Measurements from ENCODE around the gene F10. TPM values are rescaled to one million over a fixed set of nuclear protein-coding genes. Genes with fewer than 3 reads are reported as not detected.
"Not testable (repeated sequence)": the region's sequence is repeated elsewhere in the genome, so short reads cannot be mapped to it uniquely, and the experiment has no call there.

Gene F10
- total RNA-seq, 1 donor from 2014 or later = 0.08 TPM

DNA sequence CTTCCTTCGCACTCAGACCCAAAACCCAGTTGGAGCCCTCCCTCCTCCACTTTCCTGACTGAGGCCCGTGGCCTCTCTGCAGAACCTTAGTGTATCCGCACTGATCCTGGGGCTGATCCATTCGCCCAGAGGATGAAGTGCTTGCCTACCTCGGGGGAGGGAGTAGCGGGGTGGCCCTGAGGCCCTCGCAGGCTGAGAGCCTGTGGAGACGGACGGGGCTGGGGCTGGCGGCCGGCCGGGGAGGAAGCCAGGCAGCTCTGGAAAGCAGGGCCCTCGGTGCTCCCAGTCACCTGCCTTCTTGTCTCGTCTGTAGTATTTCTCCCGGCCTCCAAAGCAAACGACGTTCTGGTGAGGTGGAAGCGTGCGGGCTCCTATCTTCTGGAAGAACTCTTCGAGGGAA, 37.1 kb downstream of the F10 start:
- H3K27me3 ChIP-seq (ENCODE audit: control insufficient read depth, insufficient read depth, low read length) = peaks cover 28% of the 10 kb centered on the region
- no peak for DNase-seq (ENCODE audit: low read depth)
- TF ChIP-seq, protein P1, sequence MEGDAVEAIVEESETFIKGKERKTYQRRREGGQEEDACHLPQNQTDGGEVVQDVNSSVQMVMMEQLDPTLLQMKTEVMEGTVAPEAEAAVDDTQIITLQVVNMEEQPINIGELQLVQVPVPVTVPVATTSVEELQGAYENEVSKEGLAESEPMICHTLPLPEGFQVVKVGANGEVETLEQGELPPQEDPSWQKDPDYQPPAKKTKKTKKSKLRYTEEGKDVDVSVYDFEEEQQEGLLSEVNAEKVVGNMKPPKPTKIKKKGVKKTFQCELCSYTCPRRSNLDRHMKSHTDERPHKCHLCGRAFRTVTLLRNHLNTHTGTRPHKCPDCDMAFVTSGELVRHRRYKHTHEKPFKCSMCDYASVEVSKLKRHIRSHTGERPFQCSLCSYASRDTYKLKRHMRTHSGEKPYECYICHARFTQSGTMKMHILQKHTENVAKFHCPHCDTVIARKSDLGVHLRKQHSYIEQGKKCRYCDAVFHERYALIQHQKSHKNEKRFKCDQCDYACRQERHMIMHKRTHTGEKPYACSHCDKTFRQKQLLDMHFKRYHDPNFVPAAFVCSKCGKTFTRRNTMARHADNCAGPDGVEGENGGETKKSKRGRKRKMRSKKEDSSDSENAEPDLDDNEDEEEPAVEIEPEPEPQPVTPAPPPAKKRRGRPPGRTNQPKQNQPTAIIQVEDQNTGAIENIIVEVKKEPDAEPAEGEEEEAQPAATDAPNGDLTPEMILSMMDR (IDR thresholded peaks at IDR 0.05; ENCODE audit: insufficient read depth, low read length, poor library complexity, severe bottlenecking) = no peak
- no peaks in the 10 kb centered on the region for H3K36me3 ChIP-seq (ENCODE audit: control insufficient read depth, insufficient read depth, low read length)
- H3K4me3 ChIP-seq (ENCODE audit: low read depth, low read length) = no peak overlapping the region

DNA sequence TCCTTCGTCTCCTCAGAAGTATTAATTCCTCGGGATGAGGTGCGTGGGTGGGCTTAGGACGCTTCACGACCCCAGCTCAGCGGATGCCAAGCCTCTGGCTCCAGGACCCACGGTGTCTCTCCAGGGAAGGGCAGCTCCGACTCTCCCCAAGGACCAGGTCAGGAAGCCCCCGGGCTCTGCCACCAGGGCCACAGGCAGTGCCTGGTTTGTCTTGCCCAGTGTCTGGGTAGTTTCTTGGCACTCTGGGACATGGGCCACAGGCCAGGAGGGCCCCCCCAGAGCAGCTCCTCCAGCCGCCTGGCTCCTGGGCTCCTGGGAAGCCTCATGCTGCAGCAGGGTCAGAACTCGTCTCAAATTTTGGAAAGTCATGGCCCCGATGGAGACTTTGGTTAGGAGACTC, 38.4 kb downstream of the F10 start:
- Histone ChIP-seq H3K36me3 (ENCODE audit: control insufficient read depth, insufficient read depth, low read length) (no peaks in the 10 kb centered on the region), H3K4me3 (ENCODE audit: low read depth, low read length) (no peak overlapping the region), H3K27me3 (ENCODE audit: control insufficient read depth, insufficient read depth, low read length) (peaks cover 28% of the 10 kb centered on the region)
- DNase-seq (ENCODE audit: low read depth) = no peak
- TF ChIP-seq, protein P1 (IDR thresholded peaks at IDR 0.05; ENCODE audit: insufficient read depth, low read length, poor library complexity, severe bottlenecking) = no peak

DNA sequence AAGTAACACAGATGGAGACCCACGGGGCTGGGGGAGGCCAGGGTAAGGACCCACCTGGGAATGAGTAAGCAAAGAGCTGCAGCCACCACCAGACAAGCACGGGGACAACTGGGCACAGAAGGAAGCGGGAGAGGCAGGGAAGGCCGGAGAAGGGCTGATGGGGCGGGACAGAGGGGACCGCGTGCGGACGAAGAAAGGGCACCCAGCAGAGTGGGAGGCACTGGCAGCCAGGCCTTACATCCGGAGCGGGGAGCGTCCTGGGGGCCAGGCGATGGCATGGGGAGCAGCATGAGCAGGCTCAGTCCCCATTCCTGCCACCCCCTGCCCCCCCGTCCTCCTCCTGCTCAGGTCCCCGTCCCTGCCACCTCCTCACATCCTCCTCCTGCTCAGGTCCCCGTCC, 38.8 kb downstream of the F10 start:
- Histone ChIP-seq H3K27me3 (ENCODE audit: control insufficient read depth, insufficient read depth, low read length) (peaks cover 28% of the 10 kb centered on the region), H3K36me3 (ENCODE audit: control insufficient read depth, insufficient read depth, low read length) (no peaks in the 10 kb centered on the region), H3K4me3 (ENCODE audit: low read depth, low read length) (no peak overlapping the region)
- DNase-seq (ENCODE audit: low read depth) = no peak
- TF ChIP-seq, protein P1 (IDR thresholded peaks at IDR 0.05; ENCODE audit: insufficient read depth, low read length, poor library complexity, severe bottlenecking) = no peak

DNA sequence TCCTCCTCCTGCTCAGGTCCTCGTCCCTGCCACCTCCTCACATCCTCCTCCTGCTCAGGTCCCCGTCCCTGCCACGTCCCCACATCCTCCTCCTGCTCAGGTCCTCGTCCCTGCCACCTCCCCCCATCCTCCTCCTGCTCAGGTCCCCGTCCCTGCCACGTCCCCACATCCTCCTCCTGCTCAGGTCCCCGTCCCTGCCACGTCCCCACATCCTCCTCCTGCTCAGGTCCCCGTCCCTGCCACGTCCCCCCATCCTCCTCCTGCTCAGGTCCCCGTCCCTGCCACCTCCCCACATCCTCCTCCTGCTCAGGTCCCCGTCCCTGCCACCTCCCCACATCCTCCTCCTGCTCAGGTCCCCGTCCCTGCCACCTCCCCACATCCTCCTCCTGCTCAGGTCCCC, 39.4 kb downstream of the F10 start:
- DNase-seq (ENCODE audit: low read depth); H3K36me3 ChIP-seq (ENCODE audit: control insufficient read depth, insufficient read depth, low read length); H3K4me3 ChIP-seq (ENCODE audit: low read depth, low read length): not testable (repeated sequence)
- H3K27me3 ChIP-seq (ENCODE audit: control insufficient read depth, insufficient read depth, low read length) = peaks cover 28% of the 10 kb centered on the region

DNA sequence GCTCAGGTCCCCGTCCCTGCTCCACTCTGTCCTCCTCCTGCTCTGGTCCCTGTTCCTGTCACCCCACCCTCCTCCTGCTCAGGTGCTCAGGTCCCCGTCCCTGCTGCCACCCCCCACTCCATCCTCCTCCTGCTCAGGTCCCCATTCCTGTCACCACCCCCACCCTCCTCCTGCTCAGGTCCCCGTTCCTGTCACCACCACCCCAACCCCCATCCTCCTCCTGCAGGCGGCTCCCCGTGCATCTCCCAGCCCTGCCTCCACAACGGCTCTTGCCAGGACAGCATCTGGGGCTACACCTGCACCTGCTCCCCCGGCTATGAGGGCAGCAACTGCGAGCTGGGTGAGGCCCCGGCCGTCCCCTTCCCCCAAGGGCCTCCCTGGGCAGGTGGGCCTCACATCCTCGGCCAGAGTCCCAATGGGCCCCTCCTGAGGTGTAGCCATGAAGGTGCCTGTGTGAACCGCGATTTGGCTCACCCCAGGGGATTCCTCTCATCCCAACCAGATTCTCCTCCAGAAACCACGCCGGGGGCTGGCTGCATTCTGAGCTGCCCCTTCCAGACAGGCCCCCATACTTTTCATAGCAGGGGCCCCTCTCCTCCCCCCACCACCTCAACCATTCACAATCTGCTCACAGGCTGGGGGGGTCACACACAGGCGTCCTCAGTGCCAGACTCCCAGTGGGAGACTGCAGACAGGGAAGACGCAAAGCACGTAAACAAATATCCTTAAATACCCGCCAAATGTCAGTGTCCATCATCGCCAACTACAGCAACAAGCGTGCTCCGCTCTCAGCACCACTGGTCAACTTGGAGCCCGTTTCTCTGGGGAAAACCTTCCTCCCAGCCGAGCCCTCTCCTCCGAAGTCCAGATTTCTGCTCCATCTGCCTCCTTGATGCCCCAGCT, 40.4 kb downstream of the F10 start:
- no peak for DNase-seq (ENCODE audit: low read depth)
- TF ChIP-seq, protein P1 (IDR thresholded peaks at IDR 0.05; ENCODE audit: insufficient read depth, low read length, poor library complexity, severe bottlenecking) = no peak
- Histone ChIP-seq H3K36me3 (ENCODE audit: control insufficient read depth, insufficient read depth, low read length) (no peaks in the 10 kb centered on the region), H3K27me3 (ENCODE audit: control insufficient read depth, insufficient read depth, low read length) (peaks cover 25% of the 10 kb centered on the region), H3K4me3 (ENCODE audit: low read depth, low read length) (no peak overlapping the region)

DNA sequence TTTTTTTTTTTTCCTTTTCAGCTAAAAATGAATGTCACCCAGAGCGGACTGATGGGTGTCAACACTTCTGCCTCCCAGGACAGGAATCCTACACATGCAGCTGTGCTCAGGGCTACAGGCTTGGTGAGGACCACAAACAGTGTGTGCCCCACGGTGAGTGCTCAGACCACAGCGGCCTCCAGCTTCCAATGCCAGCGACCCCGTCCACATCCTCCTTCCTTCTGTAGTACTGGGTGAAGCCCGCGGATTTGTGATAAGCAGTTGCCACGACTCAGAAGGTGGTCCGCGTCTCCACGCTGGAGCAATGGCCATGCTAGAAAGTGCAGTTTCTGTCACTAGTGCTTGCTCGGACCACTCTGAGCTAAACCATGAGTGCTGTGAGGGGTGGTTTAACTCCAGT, 41.9 kb downstream of the F10 start:
- no peak overlapping the region for H3K4me3 ChIP-seq (ENCODE audit: low read depth, low read length)
- no peak for DNase-seq (ENCODE audit: low read depth)
- H3K27me3 ChIP-seq (ENCODE audit: control insufficient read depth, insufficient read depth, low read length) = peaks cover 21% of the 10 kb centered on the region
- H3K36me3 ChIP-seq (ENCODE audit: control insufficient read depth, insufficient read depth, low read length) = no peaks in the 10 kb centered on the region
- TF ChIP-seq, protein P1 (IDR thresholded peaks at IDR 0.05; ENCODE audit: insufficient read depth, low read length, poor library complexity, severe bottlenecking) = no peak

Measured in kidney epithelial cell (primary cell).